ENCODE measurements around the gene NR5A2.

The NR5A2 gene

GRCh38 chr1:200028586-200029034 lies 1.1 kb downstream of the NR5A2 start:
- no peak for TF ChIP-seq CTCF (IDR thresholded peaks at IDR 0.05; ENCODE audit: low read depth, low read length)
- DNase-seq (ENCODE audit: low read depth in 2 of 2): no peak
- peak overlapping the region; percentile 42 to 47 for H3K4me3 ChIP-seq (replicated peaks in 1 of 2; ENCODE audit: low read depth in 2 of 2, low read length in 2 of 2)

- peak in 1 of 2 donors; percentile 31 for DNase-seq (ENCODE audit: low read depth in 2 of 2)
- TF ChIP-seq CTCF (IDR thresholded peaks at IDR 0.05; ENCODE audit: low read depth, low read length): no peak
- peak overlapping the region; percentile 42 to 47 for H3K4me3 ChIP-seq (replicated peaks in 1 of 2; ENCODE audit: low read depth in 2 of 2, low read length in 2 of 2)
These were observed 1.7 kb downstream of the NR5A2 start for GRCh38 chr1:200029035-200029821.

GRCh38 chr1:200029822-200030152 lies 2.3 kb downstream of the NR5A2 start:
- H3K4me3 ChIP-seq (replicated peaks in 1 of 2; ENCODE audit: low read depth in 2 of 2, low read length in 2 of 2): peak overlapping the region in 1 of 2 donors; percentile 47
- DNase-seq (ENCODE audit: low read depth in 2 of 2): no peak
- TF ChIP-seq CTCF (IDR thresholded peaks at IDR 0.05; ENCODE audit: low read depth, low read length): no peak

- DNase-seq (ENCODE audit: low read depth in 2 of 2): no peak
These were observed 3.3 kb downstream of the NR5A2 start for GRCh38 chr1:200030791-200031190.

GRCh38 chr1:200033511-200034261 lies 6.2 kb downstream of the NR5A2 start:
- no peak overlapping the region for H3K4me3 ChIP-seq (replicated peaks in 1 of 2; ENCODE audit: low read depth in 2 of 2, low read length in 2 of 2)
- peak in 1 of 2 donors; percentile 28 for DNase-seq (ENCODE audit: low read depth in 2 of 2)
- no peak for TF ChIP-seq CTCF (IDR thresholded peaks at IDR 0.05; ENCODE audit: low read depth, low read length)

More at GRCh38 chr1:200030791-200031190, 3.3 kb downstream of the NR5A2 start:
- no peak for TF ChIP-seq CTCF (IDR thresholded peaks at IDR 0.05; ENCODE audit: low read depth, low read length)
- H3K4me3 ChIP-seq (replicated peaks in 1 of 2; ENCODE audit: low read depth in 2 of 2, low read length in 2 of 2): no peak overlapping the region

- H3K4me3 ChIP-seq (replicated peaks in 1 of 2; ENCODE audit: low read depth in 2 of 2, low read length in 2 of 2): no peak overlapping the region
- no peak for DNase-seq (ENCODE audit: low read depth in 2 of 2)
- TF ChIP-seq CTCF (IDR thresholded peaks at IDR 0.05; ENCODE audit: low read depth, low read length): no peak
These were observed 6.7 kb downstream of the NR5A2 start for GRCh38 chr1:200034262-200034557.

All from cardiac fibroblast (primary cell).